Nephron progenitor cell (in vitro differentiated cells): ENCODE results near the gene GDF10.

Experiments used
- DNase-seq: peaks from one replicate; pipeline ENCODE4 v3.0.0; 2021
- H3K27ac Mint-ChIP-seq: 2 replicates; pipeline ENCODE4 v1.8.0; 2021; ENCODE audit warnings: mild to moderate bottlenecking, moderate library complexity, mixed read lengths
- H3K27me3 Mint-ChIP-seq: 2 replicates; pipeline ENCODE4 v1.8.0; 2021; ENCODE audit warnings: mild to moderate bottlenecking, low read depth, mixed read lengths; ENCODE audit not compliant: poor library complexity
- H3K36me3 Mint-ChIP-seq: 2 replicates; pipeline ENCODE4 v1.8.0; 2021; ENCODE audit warnings: low read depth, mixed read lengths
- H3K4me1 Mint-ChIP-seq: 2 replicates; pipeline ENCODE4 v1.8.0; 2021; ENCODE audit warnings: mixed read lengths
- H3K4me3 Mint-ChIP-seq: 2 replicates; pipeline ENCODE4 v1.8.0; 2021; ENCODE audit warnings: mild to moderate bottlenecking, moderate library complexity, mixed read lengths
- H3K9me3 Mint-ChIP-seq: 2 replicates; pipeline ENCODE4 v1.8.0; 2021; ENCODE audit warnings: mild to moderate bottlenecking, moderate library complexity, mixed read lengths
- TF ChIP-seq, protein P1 (sequence below): fragments of 200-600 bp; sonication (generic); IDR thresholded peaks from 2 replicates; pipeline ENCODE4 v1.5.0; 2021; ENCODE audit warnings: antibody characterized with exemption

The GDF10 gene

DNA sequence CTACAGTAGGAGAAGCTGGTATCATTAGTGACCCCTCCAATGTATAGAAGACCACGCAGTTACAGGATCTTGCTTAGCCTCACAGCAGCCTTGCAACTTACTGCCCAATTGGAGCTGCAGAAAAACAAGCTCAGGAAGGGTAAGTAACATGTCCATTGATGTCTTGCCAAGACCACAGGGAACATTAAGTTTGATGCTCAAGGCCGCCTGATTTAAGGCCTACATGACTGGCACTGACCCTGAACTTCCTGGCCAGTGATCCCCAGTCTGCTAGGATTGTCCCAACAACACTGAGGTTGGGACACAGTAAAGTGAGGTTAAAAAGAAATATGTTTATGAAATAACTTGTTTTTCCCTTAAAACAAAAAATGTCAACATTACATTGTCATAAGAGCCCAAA, 15.4 kb downstream of the GDF10 start:
- Mint-ChIP-seq H3K27me3 (peaks cover 7% of the 10 kb centered on the region), H3K27ac (no peak overlapping the region), H3K36me3 (no peaks in the 10 kb centered on the region), H3K4me1 (no peaks in the 10 kb centered on the region), H3K4me3 (no peak overlapping the region), H3K9me3 (no peaks in the 10 kb centered on the region)
- TF ChIP-seq, protein P1, sequence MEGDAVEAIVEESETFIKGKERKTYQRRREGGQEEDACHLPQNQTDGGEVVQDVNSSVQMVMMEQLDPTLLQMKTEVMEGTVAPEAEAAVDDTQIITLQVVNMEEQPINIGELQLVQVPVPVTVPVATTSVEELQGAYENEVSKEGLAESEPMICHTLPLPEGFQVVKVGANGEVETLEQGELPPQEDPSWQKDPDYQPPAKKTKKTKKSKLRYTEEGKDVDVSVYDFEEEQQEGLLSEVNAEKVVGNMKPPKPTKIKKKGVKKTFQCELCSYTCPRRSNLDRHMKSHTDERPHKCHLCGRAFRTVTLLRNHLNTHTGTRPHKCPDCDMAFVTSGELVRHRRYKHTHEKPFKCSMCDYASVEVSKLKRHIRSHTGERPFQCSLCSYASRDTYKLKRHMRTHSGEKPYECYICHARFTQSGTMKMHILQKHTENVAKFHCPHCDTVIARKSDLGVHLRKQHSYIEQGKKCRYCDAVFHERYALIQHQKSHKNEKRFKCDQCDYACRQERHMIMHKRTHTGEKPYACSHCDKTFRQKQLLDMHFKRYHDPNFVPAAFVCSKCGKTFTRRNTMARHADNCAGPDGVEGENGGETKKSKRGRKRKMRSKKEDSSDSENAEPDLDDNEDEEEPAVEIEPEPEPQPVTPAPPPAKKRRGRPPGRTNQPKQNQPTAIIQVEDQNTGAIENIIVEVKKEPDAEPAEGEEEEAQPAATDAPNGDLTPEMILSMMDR: no peak
- no peak for DNase-seq

DNA sequence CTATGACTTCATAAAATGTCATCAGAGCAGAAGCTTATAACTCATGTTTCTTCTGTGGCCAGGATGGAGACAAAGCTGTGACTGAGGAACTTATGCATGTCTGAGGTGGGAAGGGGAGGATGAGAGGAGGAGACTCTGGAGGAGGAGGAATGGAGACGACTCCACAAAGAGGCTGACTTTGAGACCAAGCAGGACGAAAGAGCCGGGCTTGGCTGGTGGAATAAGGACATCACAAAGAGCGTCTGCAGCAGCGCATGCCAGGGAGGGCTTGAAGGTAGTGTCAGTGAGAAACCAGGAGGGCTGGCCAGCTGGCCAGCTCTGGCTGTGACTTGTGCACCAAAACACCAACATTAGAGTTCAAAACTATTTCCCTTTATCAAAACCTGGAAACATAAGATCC, 16.1 kb downstream of the GDF10 start:
- Mint-ChIP-seq H3K4me1 (no peaks in the 10 kb centered on the region), H3K27me3 (peaks cover 7% of the 10 kb centered on the region), H3K36me3 (no peaks in the 10 kb centered on the region), H3K27ac (peak overlapping the region; percentile 26), H3K9me3 (no peaks in the 10 kb centered on the region), H3K4me3 (no peak overlapping the region)
- TF ChIP-seq, protein P1: no peak
- DNase-seq: no peak

DNA sequence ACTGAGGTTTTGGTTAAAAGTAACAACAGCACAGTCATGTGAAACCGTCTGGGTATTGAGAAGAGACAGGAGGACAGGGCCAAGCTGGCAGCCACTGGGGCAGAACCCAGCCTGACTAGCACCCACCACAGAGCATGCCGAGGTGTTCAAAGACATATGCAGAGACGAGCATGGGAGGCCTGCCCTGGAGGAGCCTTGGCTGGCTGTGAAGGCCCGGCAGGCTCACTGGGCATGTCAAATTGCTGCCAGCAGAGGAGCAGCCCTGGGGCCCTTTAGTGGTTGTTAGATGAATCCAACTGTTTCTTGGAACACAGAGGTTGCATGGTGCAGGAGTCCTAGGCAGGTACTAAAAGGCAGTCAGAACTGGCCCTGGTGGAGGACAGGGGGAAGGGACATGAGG, 17.3 kb downstream of the GDF10 start:
- no peaks in the 10 kb centered on the region for H3K4me1 Mint-ChIP-seq
- H3K9me3 Mint-ChIP-seq: no peaks in the 10 kb centered on the region
- no peaks in the 10 kb centered on the region for H3K36me3 Mint-ChIP-seq
- TF ChIP-seq, protein P1: no peak
- DNase-seq: no peak
- H3K4me3 Mint-ChIP-seq: no peak overlapping the region
- H3K27ac Mint-ChIP-seq: no peak overlapping the region
- peaks cover 7% of the 10 kb centered on the region for H3K27me3 Mint-ChIP-seq

DNA sequence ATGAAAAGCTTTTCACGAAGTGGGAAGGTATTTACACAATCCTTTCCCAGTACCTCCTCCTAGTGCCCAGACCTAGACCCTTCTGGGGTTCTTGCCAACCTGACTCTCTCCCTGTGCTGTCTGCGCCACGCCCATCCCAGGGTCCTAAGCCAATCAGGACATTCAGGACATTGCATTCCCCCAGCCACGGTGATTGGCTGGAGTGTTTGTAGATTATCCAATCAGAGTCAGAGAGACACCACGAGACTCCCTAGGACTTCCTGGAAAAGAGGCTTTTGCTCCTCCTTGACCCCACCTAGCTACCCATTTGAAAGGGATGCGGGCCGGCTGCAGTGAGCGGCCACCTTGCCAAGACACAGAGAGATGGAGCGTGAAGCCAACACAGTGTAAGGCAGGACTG, 18.7 kb downstream of the GDF10 start:
- DNase-seq: no peak
- Mint-ChIP-seq H3K9me3 (no peaks in the 10 kb centered on the region), H3K36me3 (no peaks in the 10 kb centered on the region), H3K27ac (no peak overlapping the region), H3K4me1 (no peaks in the 10 kb centered on the region), H3K27me3 (peaks cover 7% of the 10 kb centered on the region), H3K4me3 (no peak overlapping the region)
- TF ChIP-seq, protein P1: no peak

DNA sequence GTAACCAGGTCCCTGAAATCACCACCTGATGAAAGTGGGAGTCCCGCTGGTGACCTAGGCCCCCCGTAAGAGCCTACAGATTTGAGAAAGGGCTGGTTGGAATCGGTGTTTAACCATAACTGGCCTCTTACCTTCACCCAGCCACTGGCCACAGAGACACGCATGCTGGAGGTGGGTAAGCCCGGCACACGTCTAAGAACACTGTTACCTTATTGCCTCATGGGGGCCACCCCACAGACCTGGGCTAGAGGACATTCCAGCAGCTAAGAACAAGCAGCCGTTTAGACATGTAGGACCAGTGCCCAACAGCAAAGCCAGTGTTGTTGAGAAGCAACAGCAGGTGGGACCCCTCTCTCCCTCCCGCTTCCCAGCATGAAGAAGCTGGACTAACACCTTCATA, 19.8 kb downstream of the GDF10 start:
- no peaks in the 10 kb centered on the region for H3K36me3 Mint-ChIP-seq
- H3K4me1 Mint-ChIP-seq: no peaks in the 10 kb centered on the region
- no peak overlapping the region for H3K27ac Mint-ChIP-seq
- H3K27me3 Mint-ChIP-seq: peaks cover 7% of the 10 kb centered on the region
- no peak for DNase-seq
- TF ChIP-seq, protein P1: no peak
- H3K9me3 Mint-ChIP-seq: no peaks in the 10 kb centered on the region
- H3K4me3 Mint-ChIP-seq: no peak overlapping the region

DNA sequence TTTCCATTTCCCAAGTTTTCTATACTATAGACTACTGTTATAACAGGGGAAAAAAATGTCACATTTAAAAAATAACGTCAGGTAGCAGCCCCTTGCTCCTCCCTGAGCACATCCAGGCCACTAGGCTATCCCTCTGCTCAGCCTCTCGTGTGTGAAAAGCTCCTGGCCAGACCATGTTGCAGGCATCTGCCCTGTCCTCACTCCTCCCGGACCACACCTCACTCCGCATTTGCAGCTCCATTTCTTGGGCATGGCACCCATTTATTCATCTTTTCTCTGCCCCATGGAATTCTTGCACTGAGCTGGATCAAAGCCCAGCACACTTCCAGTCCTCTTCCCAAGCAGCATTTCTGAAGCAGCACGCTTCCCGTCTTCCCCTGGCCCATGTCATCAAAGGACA, 20.8 kb downstream of the GDF10 start:
- Mint-ChIP-seq H3K4me1 (no peaks in the 10 kb centered on the region), H3K9me3 (no peaks in the 10 kb centered on the region), H3K36me3 (no peaks in the 10 kb centered on the region), H3K27me3 (peaks cover 7% of the 10 kb centered on the region), H3K27ac (peak overlapping the region; percentile 10), H3K4me3 (no peak overlapping the region)
- TF ChIP-seq, protein P1: no peak
- DNase-seq: no peak
